Esophagus muscularis mucosa (tissue), 4 donors: ENCODE measurements around the gene CILP2.

Experiments
- EP300 ChIP-seq: sonication (generic); formaldehyde crosslinking; IDR thresholded peaks from one replicate; pipeline ENCODE4 v1.6.1; 2017; ENCODE audit warnings: antibody characterized with exemption
- POLR2A ChIP-seq: fragments of 450-650 bp; IDR thresholded peaks from one replicate; pipeline ENCODE4 v1.6.1; 2017; ENCODE audit warnings: antibody characterized with exemption, moderate library complexity, mild to moderate bottlenecking, low read depth
- POLR2AphosphoS5 ChIP-seq, 2 donors: sonication (generic); formaldehyde crosslinking; IDR thresholded peaks; one replicate each; pipeline ENCODE4 v1.6.1; 2017; ENCODE audit warnings: antibody characterized with exemption in 2 of 2
- TF ChIP-seq, protein P1 (sequence below), 3 experiments: fragments of 200-600 bp in 2 of 3; fragments of 450-650 bp in 1 of 3; sonication (generic) in 2 of 3; IDR thresholded peaks; one replicate each; pipeline ENCODE4 v1.5.1; 2017 to 2019; ENCODE audit warnings: antibody characterized with exemption in 3 of 3, mild to moderate bottlenecking in 2 of 3, moderate library complexity in 1 of 3

DNA sequence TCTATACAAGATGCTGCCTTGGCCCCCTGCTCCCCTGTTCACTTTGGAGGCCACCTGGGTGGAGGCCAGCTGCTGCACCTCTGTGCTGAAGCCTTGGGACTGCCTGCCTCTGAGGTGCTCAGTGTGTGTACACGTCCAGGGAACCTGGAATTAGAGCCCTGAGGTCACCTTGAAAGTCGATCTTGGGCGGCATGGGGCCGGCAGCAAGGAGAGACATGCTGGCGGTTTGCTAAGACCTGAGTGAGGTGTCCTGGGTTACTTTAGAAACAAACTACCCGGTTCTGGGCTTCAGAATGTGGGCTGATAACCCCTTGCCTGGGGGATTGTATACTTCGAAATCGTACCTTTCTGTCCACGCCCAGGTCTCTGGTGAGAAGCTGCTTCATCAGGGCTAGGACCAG lies 48.3 kb upstream of the CILP2 start:
- TF ChIP-seq, protein P1, sequence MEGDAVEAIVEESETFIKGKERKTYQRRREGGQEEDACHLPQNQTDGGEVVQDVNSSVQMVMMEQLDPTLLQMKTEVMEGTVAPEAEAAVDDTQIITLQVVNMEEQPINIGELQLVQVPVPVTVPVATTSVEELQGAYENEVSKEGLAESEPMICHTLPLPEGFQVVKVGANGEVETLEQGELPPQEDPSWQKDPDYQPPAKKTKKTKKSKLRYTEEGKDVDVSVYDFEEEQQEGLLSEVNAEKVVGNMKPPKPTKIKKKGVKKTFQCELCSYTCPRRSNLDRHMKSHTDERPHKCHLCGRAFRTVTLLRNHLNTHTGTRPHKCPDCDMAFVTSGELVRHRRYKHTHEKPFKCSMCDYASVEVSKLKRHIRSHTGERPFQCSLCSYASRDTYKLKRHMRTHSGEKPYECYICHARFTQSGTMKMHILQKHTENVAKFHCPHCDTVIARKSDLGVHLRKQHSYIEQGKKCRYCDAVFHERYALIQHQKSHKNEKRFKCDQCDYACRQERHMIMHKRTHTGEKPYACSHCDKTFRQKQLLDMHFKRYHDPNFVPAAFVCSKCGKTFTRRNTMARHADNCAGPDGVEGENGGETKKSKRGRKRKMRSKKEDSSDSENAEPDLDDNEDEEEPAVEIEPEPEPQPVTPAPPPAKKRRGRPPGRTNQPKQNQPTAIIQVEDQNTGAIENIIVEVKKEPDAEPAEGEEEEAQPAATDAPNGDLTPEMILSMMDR (IDR thresholded peaks at IDR 0.05): no peak
- TF ChIP-seq POLR2A (no peak), POLR2AphosphoS5 (IDR thresholded peaks at IDR 0.05) (no peak), EP300 (no peak)
